PC-9 (cell line): ENCODE results near the gene MPL. TPM values are rescaled to one million over a fixed set of nuclear protein-coding genes. Genes with fewer than 3 reads are reported as not detected.
"Not testable (repeated sequence)": the region's sequence is repeated elsewhere in the genome, so short reads cannot be mapped to it uniquely, and the experiment has no call there.

Source experiments
- BruUV-seq: library from RNA; stranded (reverse); fragments of 400-500 nt; replicated peaks from 2 replicates; lab custom pipeline; 2021; lab: Mats Ljungman, UMichigan
- CTCF ChIA-PET: fragments of 300-600 bp; sonication (Branson Sonifier 250); formaldehyde crosslinking; loops from one replicate; lab custom pipeline; 2022; ENCODE audit warnings: antibody characterized with exemption; lab: Charles Lee
- POLR2A ChIA-PET: fragments of 300-600 bp; sonication (Branson Sonifier 250); formaldehyde crosslinking; loops from one replicate; lab custom pipeline; 2022; ENCODE audit warnings: antibody characterized with exemption; ENCODE audit not compliant: unreplicated experiment; lab: Charles Lee
- DNase-seq, 2 experiments: peaks; one replicate each; pipeline versions ENCODE4 v3.0.0 to v3.0.0-alpha.2; 2015 to 2022; ENCODE audit warnings: mixed read lengths in 1 of 2
- H2AFZ ChIP-seq: fragments of 200-600 bp; sonication (generic); 2 replicates; pipeline ENCODE4 v1.8.1; 2017; ENCODE audit warnings: antibody characterized with exemption
- H3F3A ChIP-seq: fragments of 200-600 bp; sonication (generic); 2 replicates; pipeline ENCODE4 v1.8.1; 2017; ENCODE audit warnings: antibody characterized with exemption, mild to moderate bottlenecking, low read depth; ENCODE audit not compliant: insufficient read depth
- H3K27ac ChIP-seq: fragments of 200-600 bp; sonication (generic); 2 replicates; pipeline ENCODE4 v1.6.1; 2016; ENCODE audit warnings: mixed run types
- H3K27me3 ChIP-seq: fragments of 200-600 bp; sonication (generic); 2 replicates; pipeline ENCODE4 v1.6.1; 2016; ENCODE audit warnings: low read depth, mixed run types; ENCODE audit not compliant: insufficient read depth
- H3K36me3 ChIP-seq: fragments of 200-600 bp; sonication (generic); 2 replicates; pipeline ENCODE4 v1.6.1; 2016; ENCODE audit warnings: low read depth, mixed run types
- H3K4me1 ChIP-seq: fragments of 200-600 bp; sonication (generic); replicated peaks from 2 replicates; pipeline ENCODE4 v1.6.1; 2016; ENCODE audit warnings: mixed run types; ENCODE audit not compliant: insufficient read depth
- H3K4me2 ChIP-seq: fragments of 200-600 bp; sonication (generic); 2 replicates; pipeline ENCODE4 v1.6.1; 2017; ENCODE audit warnings: mixed run types
- H3K4me3 ChIP-seq: fragments of 200-600 bp; sonication (generic); 2 replicates; pipeline ENCODE4 v1.6.1; 2016; ENCODE audit warnings: mixed run types
- H3K79me2 ChIP-seq: fragments of 200-600 bp; sonication (generic); 2 replicates; pipeline ENCODE4 v1.6.1; 2017; ENCODE audit warnings: low read depth, mixed run types
- H3K9me2 ChIP-seq: fragments of 200-600 bp; sonication (generic); 2 replicates; pipeline ENCODE4 v1.8.1; 2017; ENCODE audit warnings: mild to moderate bottlenecking; ENCODE audit not compliant: insufficient read depth
- H3K9me3 ChIP-seq: fragments of 200-600 bp; sonication (generic); 2 replicates; pipeline ENCODE4 v1.8.1; 2016; ENCODE audit warnings: low read depth; ENCODE audit not compliant: insufficient read depth
- H4K20me1 ChIP-seq: fragments of 200-600 bp; sonication (generic); 2 replicates; pipeline ENCODE4 v1.8.1; 2017; ENCODE audit not compliant: insufficient read depth
- CTCF ChIP-seq: fragments of 200-600 bp; sonication (generic); conservative IDR thresholded peaks from 2 replicates; pipeline ENCODE4 v1.6.1; 2017; ENCODE audit warnings: mixed run types, antibody characterized with exemption, mild to moderate bottlenecking, moderate library complexity
- EZH2 ChIP-seq: fragments of 200-600 bp; sonication (generic); IDR thresholded peaks from 2 replicates; pipeline ENCODE4 v1.8.0; 2017; ENCODE audit warnings: antibody characterized with exemption, low read depth
- intact Hi-C: fragments of 100-400 bp; cut with micrococcal nuclease; formaldehyde crosslinking; loops from one replicate; pipeline ENCODE4 v1.10.0; 2022; ENCODE audit not compliant: unreplicated experiment
- microRNA-seq: library from miRNA; unstranded; fragments of <30 nt; microRNA quantifications from one replicate; pipeline ENCODE4 v1.2.0, GENCODE V29; 2021; ENCODE audit warnings: borderline number of aligned reads, borderline replicate concordance
- total RNA-seq: library from RNA; stranded (reverse); gene quantifications from 2 replicates; pipeline ENCODE4 v1.2.3, GENCODE V29; 2021

The MPL gene
- total RNA-seq, 1 experiment from 2014 or later, result 0.76 TPM

GRCh38 chr1:43398227-43398626, 60.6 kb downstream of the MPL start:
- no peaks in the 10 kb centered on the region for H3K9me2 ChIP-seq
- H3K27me3 ChIP-seq, result no peaks in the 10 kb centered on the region
- no peak overlapping the region for H3K27ac ChIP-seq
- no peak overlapping the region for H2AFZ ChIP-seq
- H3K36me3 ChIP-seq, result no peaks in the 10 kb centered on the region; the same call in 1 of the 2 replicates
- no peaks in the 10 kb centered on the region for H3F3A ChIP-seq
- no TSS peak for BruUV-seq
- intact Hi-C loops, result no loop called here
- POLR2A ChIA-PET, result no interaction called here
- no peak for DNase-seq
- H3K4me1 ChIP-seq, result no peaks in the 10 kb centered on the region
- TF ChIP-seq CTCF (no peak), EZH2 (no peak)
- H4K20me1 ChIP-seq, result no peaks in the 10 kb centered on the region
- peaks cover 1% of the 10 kb centered on the region; the same call in 1 of the 2 replicates for H3K79me2 ChIP-seq
- no peak overlapping the region for H3K4me2 ChIP-seq
- H3K4me3 ChIP-seq, result no peak overlapping the region
- no peaks in the 10 kb centered on the region for H3K9me3 ChIP-seq
- CTCF ChIA-PET, result no interaction called here

GRCh38 chr1:43400441-43400840, 62.8 kb downstream of the MPL start:
- H3K4me2 ChIP-seq, H2AFZ ChIP-seq, H3K9me3 ChIP-seq, H3K4me1 ChIP-seq, POLR2A ChIA-PET, H3F3A ChIP-seq, H3K27ac ChIP-seq, BruUV-seq, H3K4me3 ChIP-seq, H3K27me3 ChIP-seq, H3K79me2 ChIP-seq, intact Hi-C loops, H3K9me2 ChIP-seq, H3K36me3 ChIP-seq, DNase-seq, CTCF ChIA-PET, H4K20me1 ChIP-seq: not testable (repeated sequence)

DNA sequence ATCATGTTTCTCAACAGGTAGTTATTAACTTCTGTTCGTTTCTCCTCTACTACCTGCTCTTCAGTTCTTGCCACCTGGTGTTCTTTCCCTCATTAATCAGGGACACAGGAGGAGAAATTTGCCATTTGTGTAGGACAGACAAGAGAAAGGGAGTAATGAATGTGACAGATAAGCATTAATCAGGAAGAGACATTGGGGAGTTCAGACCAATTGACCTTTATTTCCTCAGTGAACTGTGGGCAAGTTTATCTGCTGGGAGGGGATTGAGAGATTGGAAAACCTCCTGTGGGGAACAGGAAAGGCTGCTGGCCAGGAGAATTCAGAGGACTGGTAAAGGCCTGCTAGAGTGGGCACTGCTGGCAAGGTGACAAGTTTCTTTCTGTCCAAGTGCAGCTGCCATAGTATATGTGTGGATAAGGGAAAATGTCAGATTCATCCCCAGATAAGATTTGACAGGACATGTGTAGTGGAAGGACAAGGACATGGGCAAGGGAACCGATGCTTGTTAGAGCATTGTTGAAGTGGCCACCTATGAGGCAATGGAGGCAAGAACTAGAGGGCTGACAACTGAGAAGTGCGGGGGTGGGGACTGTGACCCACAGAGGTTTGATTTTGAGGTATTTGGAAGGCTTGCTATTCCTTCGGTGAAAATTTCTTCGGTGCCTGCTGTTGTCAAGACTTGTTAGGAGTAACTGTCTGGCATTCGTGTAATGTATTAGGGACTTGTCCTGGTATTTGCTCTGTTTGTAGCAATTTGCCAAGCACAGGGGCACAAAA, 64.7 kb downstream of the MPL start:
- no peaks in the 10 kb centered on the region for H3K4me1 ChIP-seq
- H4K20me1 ChIP-seq, result no peaks in the 10 kb centered on the region
- H3K4me2 ChIP-seq, result no peak overlapping the region
- no peak overlapping the region for H3K27ac ChIP-seq
- H2AFZ ChIP-seq, result no peak overlapping the region
- H3F3A ChIP-seq, result no peaks in the 10 kb centered on the region
- no peak for TF ChIP-seq CTCF
- no peak for TF ChIP-seq EZH2
- no peak overlapping the region for H3K4me3 ChIP-seq
- 0 out of 2 replicates have a peak, but pooled peaks cover 7% of the 10 kb centered on the region for H3K36me3 ChIP-seq
- CTCF ChIA-PET, result no interaction called here
- intact Hi-C loops, result no loop called here
- H3K27me3 ChIP-seq, result no peaks in the 10 kb centered on the region
- POLR2A ChIA-PET, result no interaction called here
- DNase-seq, result no peak
- no peaks in the 10 kb centered on the region for H3K9me3 ChIP-seq
- BruUV-seq, result no TSS peak
- no peaks in the 10 kb centered on the region for H3K9me2 ChIP-seq
- H3K79me2 ChIP-seq, result no peaks in the 10 kb centered on the region

Small RNA genes within 50 kb of the gene (microRNA-seq; reads per million reads assigned to microRNA genes)
- 4.7 reads per million for gene MIR6734

Other genes starting within 250 kb of the MPL start
- 151 and 153 TPM in 2 replicates for gene EBNA1BP2, start 165.5 kb upstream of the MPL start, total RNA-seq
- 1.6 and 1.7 TPM in 2 replicates for gene CFAP57, start 165.5 kb upstream of the MPL start, total RNA-seq
- gene TMEM125, start 67.8 kb upstream of the MPL start, total RNA-seq, result 55.6 and 58.0 TPM in 2 replicates
- gene C1orf210, start 52.2 kb upstream of the MPL start, total RNA-seq, result 23.3 and 29.3 TPM in 2 replicates
- gene TIE1, start 36.8 kb upstream of the MPL start, total RNA-seq, result not detected in 2 replicates
- 180 and 229 TPM in 2 replicates for gene CDC20, start 21.2 kb downstream of the MPL start, total RNA-seq
- gene ELOVL1, start 30.2 kb downstream of the MPL start, total RNA-seq, result 131 TPM in 2 replicates
- 54.8 and 56.0 TPM in 2 replicates for gene MED8, start 52.0 kb downstream of the MPL start, total RNA-seq
- 71.6 and 76.1 TPM in 2 replicates for gene SZT2, start 52.1 kb downstream of the MPL start, total RNA-seq
- 43.5 and 46.6 TPM in 2 replicates for gene HYI, start 116.1 kb downstream of the MPL start, total RNA-seq
- 359 and 439 TPM in 2 replicates for gene PTPRF, start 193.1 kb downstream of the MPL start, total RNA-seq